ENCODE data around the gene TM4SF1.
A peak's percentile ranks its signal among the peaks of the same experiment; 100 is the strongest.

The TM4SF1 gene

DNA sequence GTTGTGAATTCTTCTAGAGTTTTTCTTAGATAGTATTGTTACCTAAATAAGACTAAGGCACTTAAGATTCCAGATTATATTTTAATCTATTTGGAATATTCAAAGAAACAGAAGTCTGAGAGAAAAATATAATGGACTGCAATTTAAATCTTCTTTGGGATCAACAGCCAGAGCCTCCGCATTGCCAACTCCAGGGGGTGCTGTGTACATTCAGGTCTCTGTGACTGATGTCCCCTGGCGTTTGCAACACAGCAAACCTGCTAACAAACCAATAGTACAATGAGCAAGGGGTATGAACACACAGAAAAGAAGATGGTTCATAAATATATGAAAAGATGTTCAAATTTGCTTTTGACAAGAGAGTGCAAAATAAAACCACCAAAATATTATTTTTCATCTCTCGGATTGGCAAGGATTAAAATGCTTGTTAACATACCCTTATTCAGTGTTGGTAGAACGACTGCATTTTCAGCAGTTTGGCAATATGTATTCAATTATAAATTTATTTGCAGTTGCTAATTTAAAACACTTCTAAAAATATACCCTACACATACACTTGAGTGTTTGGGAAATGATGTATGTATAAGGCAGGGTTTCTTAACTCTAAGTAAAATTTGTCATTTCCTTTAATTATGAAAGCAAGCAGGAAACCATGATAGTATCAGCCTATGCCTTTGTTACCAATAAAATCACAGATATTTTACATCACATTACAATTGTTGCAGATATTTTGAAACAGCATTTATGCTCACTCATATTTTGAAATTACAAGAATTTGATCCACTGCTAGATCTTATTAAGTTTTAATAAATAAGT, 16.1 kb upstream of the TM4SF1 start:
- no peaks in the 10 kb centered on the region for H3K9me3 ChIP-seq (ENCODE audit: control insufficient read depth in 1 of 2, low read length in 2 of 2)
- no peak overlapping the region for H3K27ac ChIP-seq (ENCODE audit: low read length)
- H3K4me1 ChIP-seq (ENCODE audit: control insufficient read depth in 1 of 2, insufficient read depth in 2 of 2, low read length in 2 of 2): peaks cover 0 to 3% of the 10 kb centered on the region in 2 donors
- H3K36me3 ChIP-seq (ENCODE audit: control insufficient read depth in 1 of 2, insufficient read depth in 2 of 2, low read length in 2 of 2): no peaks in the 10 kb centered on the region
- no peaks in the 10 kb centered on the region for H3K27me3 ChIP-seq (ENCODE audit: low read depth, low read length)
- no peak overlapping the region for H3K4me3 ChIP-seq (ENCODE audit: low read depth in 1 of 2, low read length in 2 of 2)

DNA sequence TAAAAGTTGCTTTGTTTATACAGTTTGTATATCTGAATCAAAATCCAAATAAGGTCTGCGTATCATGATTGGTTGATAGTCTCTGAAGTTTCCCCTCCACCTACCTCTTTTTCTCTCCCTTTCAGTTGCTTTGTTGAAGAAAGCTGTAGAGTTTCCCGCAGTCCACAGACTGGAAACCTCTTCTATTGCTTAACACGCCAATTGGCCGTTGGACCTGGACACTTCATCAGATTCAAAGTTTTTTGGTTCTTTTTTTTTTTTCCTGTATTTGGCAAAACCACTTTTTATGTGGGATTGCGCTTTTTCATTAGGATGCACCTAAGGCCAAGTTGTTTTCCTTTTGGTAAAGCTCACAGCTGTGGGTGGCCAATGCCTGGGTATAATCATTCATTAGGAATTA, 14.5 kb upstream of the TM4SF1 start:
- no peak overlapping the region for H3K27ac ChIP-seq (ENCODE audit: low read length)
- no peaks in the 10 kb centered on the region for H3K27me3 ChIP-seq (ENCODE audit: low read depth, low read length)
- no peaks in the 10 kb centered on the region for H3K36me3 ChIP-seq (ENCODE audit: control insufficient read depth in 1 of 2, insufficient read depth in 2 of 2, low read length in 2 of 2)
- peaks cover 6 to 8% of the 10 kb centered on the region in 2 donors for H3K4me1 ChIP-seq (ENCODE audit: control insufficient read depth in 1 of 2, insufficient read depth in 2 of 2, low read length in 2 of 2)
- no peaks in the 10 kb centered on the region for H3K9me3 ChIP-seq (ENCODE audit: control insufficient read depth in 1 of 2, low read length in 2 of 2)
- H3K4me3 ChIP-seq (ENCODE audit: low read depth in 1 of 2, low read length in 2 of 2): no peak overlapping the region

DNA sequence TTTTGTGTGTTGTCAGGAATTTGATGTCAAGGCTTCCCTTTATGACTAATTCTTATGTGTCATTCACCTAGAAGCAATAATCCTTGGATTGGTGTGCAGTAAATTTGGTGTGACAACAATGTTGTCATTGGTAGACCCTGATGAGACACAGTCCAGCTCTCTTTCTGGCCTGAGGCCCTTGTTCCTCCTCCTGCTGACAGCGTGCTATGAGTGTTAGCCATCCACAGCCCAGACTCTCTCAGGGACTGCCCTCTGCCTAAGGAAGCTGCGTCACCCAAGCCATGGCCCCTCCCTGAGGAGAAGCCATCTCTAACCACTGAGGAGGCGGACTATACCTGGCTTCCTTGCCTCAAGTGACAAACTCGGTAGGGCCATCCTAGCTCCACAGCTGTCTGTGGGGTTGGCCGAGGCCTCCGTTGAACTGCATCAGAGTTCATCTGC, 13.3 kb upstream of the TM4SF1 start:
- H3K27me3 ChIP-seq (ENCODE audit: low read depth, low read length): no peaks in the 10 kb centered on the region
- H3K36me3 ChIP-seq (ENCODE audit: control insufficient read depth in 1 of 2, insufficient read depth in 2 of 2, low read length in 2 of 2): peaks cover 0 to 4% of the 10 kb centered on the region in 2 donors
- H3K4me1 ChIP-seq (ENCODE audit: control insufficient read depth in 1 of 2, insufficient read depth in 2 of 2, low read length in 2 of 2): peaks cover 6 to 11% of the 10 kb centered on the region in 2 donors
- H3K27ac ChIP-seq (ENCODE audit: low read length): no peak overlapping the region
- H3K9me3 ChIP-seq (ENCODE audit: control insufficient read depth in 1 of 2, low read length in 2 of 2): no peaks in the 10 kb centered on the region
- no peak overlapping the region for H3K4me3 ChIP-seq (ENCODE audit: low read depth in 1 of 2, low read length in 2 of 2)

DNA sequence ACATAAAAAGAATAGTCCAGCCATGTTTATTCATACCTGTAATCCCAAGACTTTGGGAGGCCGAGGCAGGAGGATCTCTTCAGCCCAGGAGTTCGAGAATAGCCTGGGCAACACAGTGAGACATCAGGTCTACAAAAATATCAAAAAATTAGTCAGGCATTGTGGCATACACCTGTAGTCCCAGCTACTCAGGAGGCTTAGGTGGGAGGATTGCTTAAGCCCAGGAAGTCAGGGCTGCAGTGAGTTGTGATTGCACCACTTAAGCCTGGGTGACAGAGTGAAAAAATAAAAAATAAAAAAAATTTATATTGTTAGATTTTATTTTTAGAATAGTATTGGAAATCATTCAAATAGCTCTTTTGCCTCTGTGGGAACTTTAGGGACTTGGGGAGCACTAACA, 12.8 kb upstream of the TM4SF1 start:
- H3K9me3 ChIP-seq (ENCODE audit: control insufficient read depth in 1 of 2, low read length in 2 of 2): no peaks in the 10 kb centered on the region

DNA sequence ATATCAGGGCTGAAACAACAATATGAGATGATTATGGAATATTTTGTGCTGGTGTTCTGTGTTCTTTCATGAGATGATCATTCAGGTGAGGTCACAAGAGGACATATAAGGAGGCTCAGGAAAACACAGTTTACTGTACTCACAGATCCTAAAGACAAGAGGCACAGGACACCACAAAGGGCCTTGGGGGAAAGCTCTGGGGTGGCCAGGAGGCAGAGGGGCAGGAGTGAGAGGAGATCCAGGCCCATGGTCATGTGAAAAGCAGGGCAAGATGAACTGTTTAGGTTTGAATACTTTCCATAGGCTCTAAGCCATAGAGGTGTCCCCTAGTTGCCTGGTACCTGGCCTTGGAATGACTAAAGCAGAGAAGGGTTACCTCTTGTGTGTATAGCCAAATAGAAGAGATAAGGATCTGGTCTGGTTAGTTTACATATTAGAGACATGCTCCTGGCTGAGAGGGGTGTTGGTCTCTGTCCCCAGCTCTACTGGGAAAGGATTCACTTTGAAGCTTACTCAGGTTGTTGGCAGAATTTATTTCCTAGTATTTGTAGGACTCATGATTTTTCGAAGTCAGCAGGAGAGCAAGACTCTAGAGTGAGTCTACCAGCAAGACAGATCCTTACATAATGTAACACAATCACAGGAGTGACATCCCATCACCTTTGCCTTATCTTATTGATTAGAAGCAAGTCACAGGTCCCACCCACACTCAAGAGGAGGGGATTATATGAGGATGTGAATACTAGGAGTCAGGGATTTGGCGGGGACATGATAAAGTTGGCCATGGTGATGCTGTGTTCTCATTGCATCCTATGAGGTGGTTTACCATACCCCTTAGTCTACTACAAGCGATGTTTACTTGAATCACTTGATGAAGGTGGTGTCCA, 11.3 kb upstream of the TM4SF1 start:
- Histone ChIP-seq H3K27ac (ENCODE audit: low read length) (peak overlapping the region; percentile 1), H3K9me3 (ENCODE audit: control insufficient read depth in 1 of 2, low read length in 2 of 2) (no peaks in the 10 kb centered on the region), H3K4me1 (ENCODE audit: control insufficient read depth in 1 of 2, insufficient read depth in 2 of 2, low read length in 2 of 2) (peaks cover 6 to 15% of the 10 kb centered on the region in 2 donors), H3K27me3 (ENCODE audit: low read depth, low read length) (no peaks in the 10 kb centered on the region), H3K4me3 (ENCODE audit: low read depth in 1 of 2, low read length in 2 of 2) (no peak overlapping the region), H3K36me3 (ENCODE audit: control insufficient read depth in 1 of 2, insufficient read depth in 2 of 2, low read length in 2 of 2) (peaks cover 0 to 4% of the 10 kb centered on the region in 2 donors)

More for the DNA sequence above, 12.8 kb upstream of the TM4SF1 start:
- H3K36me3 ChIP-seq (ENCODE audit: control insufficient read depth in 1 of 2, insufficient read depth in 2 of 2, low read length in 2 of 2): peaks cover 0 to 4% of the 10 kb centered on the region in 2 donors
- no peaks in the 10 kb centered on the region for H3K27me3 ChIP-seq (ENCODE audit: low read depth, low read length)
- H3K4me3 ChIP-seq (ENCODE audit: low read depth in 1 of 2, low read length in 2 of 2): no peak overlapping the region
- H3K27ac ChIP-seq (ENCODE audit: low read length): no peak overlapping the region
- H3K4me1 ChIP-seq (ENCODE audit: control insufficient read depth in 1 of 2, insufficient read depth in 2 of 2, low read length in 2 of 2): peaks cover 6 to 15% of the 10 kb centered on the region in 2 donors

DNA sequence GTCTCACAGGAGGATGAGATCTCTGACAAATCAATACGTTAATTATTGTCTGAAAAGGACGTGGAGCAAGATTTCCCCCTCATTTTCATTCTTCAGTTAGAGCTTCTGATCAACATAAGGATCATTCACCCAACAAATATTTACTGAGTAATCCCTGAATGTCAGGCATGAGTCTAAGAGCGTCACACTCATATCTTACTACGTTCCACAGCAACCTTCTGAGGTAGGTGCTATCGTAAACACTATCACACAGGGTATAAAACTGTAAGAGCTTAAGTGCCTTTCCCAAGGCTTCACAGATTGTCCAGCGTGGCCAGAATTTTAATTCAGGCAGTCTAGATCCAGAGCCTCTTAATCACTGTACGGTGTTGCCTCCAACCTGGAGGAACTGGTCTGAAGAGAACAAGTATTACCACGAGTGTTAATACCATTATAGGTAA, 10.6 kb upstream of the TM4SF1 start:
- Histone ChIP-seq H3K4me1 (ENCODE audit: control insufficient read depth in 1 of 2, insufficient read depth in 2 of 2, low read length in 2 of 2) (peaks cover 3 to 15% of the 10 kb centered on the region in 2 donors), H3K36me3 (ENCODE audit: control insufficient read depth in 1 of 2, insufficient read depth in 2 of 2, low read length in 2 of 2) (peaks cover 0 to 4% of the 10 kb centered on the region in 2 donors), H3K9me3 (ENCODE audit: control insufficient read depth in 1 of 2, low read length in 2 of 2) (no peaks in the 10 kb centered on the region), H3K27me3 (ENCODE audit: low read depth, low read length) (no peaks in the 10 kb centered on the region), H3K27ac (ENCODE audit: low read length) (peak overlapping the region; percentile 67), H3K4me3 (ENCODE audit: low read depth in 1 of 2, low read length in 2 of 2) (no peak overlapping the region)

DNA sequence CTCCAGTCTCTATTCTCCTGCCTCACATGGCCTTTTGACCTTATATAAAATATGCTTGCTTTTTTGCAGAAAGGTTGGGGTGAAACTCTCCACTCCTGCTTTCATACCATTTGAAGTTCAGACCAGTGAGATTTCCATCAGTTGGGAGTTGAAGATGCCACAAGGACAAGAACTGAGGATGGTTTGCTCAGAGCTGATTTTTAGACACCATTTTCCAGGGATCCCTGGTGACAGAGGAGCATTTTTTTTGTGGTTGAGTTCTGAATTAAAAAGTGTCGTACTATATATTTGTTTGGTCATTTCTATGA, 8.8 kb upstream of the TM4SF1 start:
- Histone ChIP-seq H3K4me3 (ENCODE audit: low read depth in 1 of 2, low read length in 2 of 2) (no peak overlapping the region), H3K36me3 (ENCODE audit: control insufficient read depth in 1 of 2, insufficient read depth in 2 of 2, low read length in 2 of 2) (peaks cover 0 to 4% of the 10 kb centered on the region in 2 donors), H3K4me1 (ENCODE audit: control insufficient read depth in 1 of 2, insufficient read depth in 2 of 2, low read length in 2 of 2) (peaks cover 3 to 15% of the 10 kb centered on the region in 2 donors), H3K27ac (ENCODE audit: low read length) (peak overlapping the region; percentile 67), H3K27me3 (ENCODE audit: low read depth, low read length) (no peaks in the 10 kb centered on the region), H3K9me3 (ENCODE audit: control insufficient read depth in 1 of 2, low read length in 2 of 2) (no peaks in the 10 kb centered on the region)

DNA sequence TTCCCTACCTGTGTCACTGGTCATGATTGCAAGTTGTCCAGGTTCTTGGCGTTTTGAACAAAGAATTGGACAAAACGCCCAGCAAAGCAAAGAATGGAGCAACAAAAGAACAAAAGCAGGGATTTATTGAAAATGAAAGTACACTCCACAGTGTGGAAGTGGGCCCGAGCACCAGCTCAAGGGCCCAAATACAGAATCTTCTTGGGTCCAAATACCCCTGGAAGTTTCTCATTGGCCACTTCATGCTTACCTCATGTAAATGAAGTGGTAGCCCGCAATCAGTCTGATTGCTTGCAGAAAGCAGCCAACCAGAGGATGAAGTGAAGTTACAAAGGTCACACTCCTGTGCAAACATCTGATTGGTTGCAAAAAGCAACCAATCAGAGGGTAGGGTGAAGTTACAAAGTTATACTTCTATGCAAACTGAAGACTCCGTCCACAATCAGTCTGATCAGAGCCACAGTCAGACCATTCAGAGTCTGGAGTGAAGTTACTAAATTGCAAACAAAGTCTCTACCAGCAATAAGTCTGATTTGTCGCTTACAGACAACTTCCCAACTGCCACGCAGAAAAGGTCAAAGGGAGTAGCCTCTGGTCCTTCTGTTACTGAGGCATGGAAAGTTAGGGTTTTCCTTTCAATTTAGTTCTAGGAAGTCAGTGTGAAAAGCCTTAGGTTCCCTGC, 8.3 kb upstream of the TM4SF1 start:
- no peaks in the 10 kb centered on the region for H3K9me3 ChIP-seq (ENCODE audit: control insufficient read depth in 1 of 2, low read length in 2 of 2)
- peaks cover 3 to 15% of the 10 kb centered on the region in 2 donors for H3K4me1 ChIP-seq (ENCODE audit: control insufficient read depth in 1 of 2, insufficient read depth in 2 of 2, low read length in 2 of 2)
- no peaks in the 10 kb centered on the region for H3K27me3 ChIP-seq (ENCODE audit: low read depth, low read length)

DNA sequence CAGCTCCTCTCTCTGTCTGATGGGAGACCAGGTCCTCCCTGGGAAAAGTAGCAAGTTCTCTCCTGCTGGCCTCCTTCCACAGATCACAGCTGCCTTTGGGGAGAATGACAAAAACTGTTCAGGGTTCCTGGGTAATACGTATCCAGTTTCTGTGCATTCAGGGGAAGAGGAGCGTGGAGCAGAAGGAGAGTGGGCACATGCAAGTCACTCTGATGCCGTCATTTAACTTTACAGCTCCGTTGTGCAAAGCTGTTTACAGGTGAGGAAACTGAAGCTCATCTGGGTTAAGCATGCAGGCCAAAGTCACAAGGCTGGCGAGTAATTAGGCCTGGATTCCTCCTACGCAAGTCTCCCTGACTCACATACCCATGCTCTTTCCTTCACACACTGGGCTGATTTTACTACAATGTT, 7.5 kb upstream of the TM4SF1 start:
- H3K36me3 ChIP-seq (ENCODE audit: control insufficient read depth in 1 of 2, insufficient read depth in 2 of 2, low read length in 2 of 2): peaks cover 0 to 4% of the 10 kb centered on the region in 2 donors
- H3K27ac ChIP-seq (ENCODE audit: low read length): no peak overlapping the region
- H3K27me3 ChIP-seq (ENCODE audit: low read depth, low read length): no peaks in the 10 kb centered on the region
- H3K4me1 ChIP-seq (ENCODE audit: control insufficient read depth in 1 of 2, insufficient read depth in 2 of 2, low read length in 2 of 2): peaks cover 3 to 15% of the 10 kb centered on the region in 2 donors
- H3K9me3 ChIP-seq (ENCODE audit: control insufficient read depth in 1 of 2, low read length in 2 of 2): no peaks in the 10 kb centered on the region
- H3K4me3 ChIP-seq (ENCODE audit: low read depth in 1 of 2, low read length in 2 of 2): no peak overlapping the region

More for the DNA sequence above, 8.3 kb upstream of the TM4SF1 start:
- Histone ChIP-seq H3K36me3 (ENCODE audit: control insufficient read depth in 1 of 2, insufficient read depth in 2 of 2, low read length in 2 of 2) (peaks cover 0 to 4% of the 10 kb centered on the region in 2 donors), H3K4me3 (ENCODE audit: low read depth in 1 of 2, low read length in 2 of 2) (no peak overlapping the region), H3K27ac (ENCODE audit: low read length) (peak overlapping the region; percentile 67)

DNA sequence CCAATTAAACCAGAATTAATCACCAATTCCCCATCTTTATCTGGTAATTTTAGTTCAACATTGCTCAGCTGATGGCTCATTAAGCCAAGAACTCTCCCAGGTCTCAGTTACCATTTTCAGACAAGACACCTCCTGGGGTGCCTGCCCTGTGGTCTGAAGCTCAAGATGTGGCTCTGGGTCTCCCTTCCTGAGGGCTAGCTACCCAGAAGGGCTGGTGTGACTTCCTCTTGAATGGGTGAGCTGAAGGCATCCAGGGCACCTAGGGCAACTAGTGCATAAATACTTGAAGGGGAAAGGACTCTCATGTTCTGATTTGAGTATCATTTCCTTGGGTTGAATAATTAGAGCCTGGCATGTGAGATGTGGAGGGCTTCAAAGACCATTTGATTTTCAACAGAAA, 6.7 kb upstream of the TM4SF1 start:
- Histone ChIP-seq H3K4me1 (ENCODE audit: control insufficient read depth in 1 of 2, insufficient read depth in 2 of 2, low read length in 2 of 2) (peaks cover 3 to 15% of the 10 kb centered on the region in 2 donors), H3K36me3 (ENCODE audit: control insufficient read depth in 1 of 2, insufficient read depth in 2 of 2, low read length in 2 of 2) (peaks cover 0 to 4% of the 10 kb centered on the region in 2 donors), H3K4me3 (ENCODE audit: low read depth in 1 of 2, low read length in 2 of 2) (no peak overlapping the region), H3K27me3 (ENCODE audit: low read depth, low read length) (no peaks in the 10 kb centered on the region), H3K27ac (ENCODE audit: low read length) (no peak overlapping the region), H3K9me3 (ENCODE audit: control insufficient read depth in 1 of 2, low read length in 2 of 2) (no peaks in the 10 kb centered on the region)

DNA sequence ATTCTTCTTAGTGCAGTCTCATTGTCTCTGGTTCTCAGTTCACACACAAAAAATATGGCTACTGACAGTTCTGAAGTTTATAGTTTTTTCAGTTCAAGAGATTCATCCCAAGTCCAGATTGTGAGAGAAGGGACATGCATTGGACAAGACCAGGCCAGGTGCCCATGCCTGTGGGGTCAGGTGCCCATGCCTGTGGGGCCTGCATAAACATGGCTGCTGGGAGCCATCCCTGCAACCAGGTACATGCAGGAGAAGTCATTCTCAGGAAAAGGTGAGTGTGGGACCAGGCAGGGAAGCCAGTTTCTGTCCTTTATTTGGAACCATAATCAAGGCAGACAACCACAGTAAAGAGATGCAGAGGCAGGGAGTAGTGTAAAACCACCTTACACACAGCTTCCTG, 6.3 kb upstream of the TM4SF1 start:
- peaks cover 0 to 4% of the 10 kb centered on the region in 2 donors for H3K36me3 ChIP-seq (ENCODE audit: control insufficient read depth in 1 of 2, insufficient read depth in 2 of 2, low read length in 2 of 2)
- no peak overlapping the region for H3K4me3 ChIP-seq (ENCODE audit: low read depth in 1 of 2, low read length in 2 of 2)
- no peak overlapping the region for H3K27ac ChIP-seq (ENCODE audit: low read length)
- H3K27me3 ChIP-seq (ENCODE audit: low read depth, low read length): no peaks in the 10 kb centered on the region
- peaks cover 3 to 15% of the 10 kb centered on the region in 2 donors for H3K4me1 ChIP-seq (ENCODE audit: control insufficient read depth in 1 of 2, insufficient read depth in 2 of 2, low read length in 2 of 2)
- H3K9me3 ChIP-seq (ENCODE audit: control insufficient read depth in 1 of 2, low read length in 2 of 2): no peaks in the 10 kb centered on the region

Data from muscle layer of duodenum (tissue), 2 donors.